ENCODE data around the gene ALLC. TPM values are rescaled to one million over a fixed set of nuclear protein-coding genes. Genes with fewer than 3 reads are reported as not detected.

Gene ALLC
- total and polyA plus RNA-seq, 2 experiments from 2014 or later = not detected

DNA sequence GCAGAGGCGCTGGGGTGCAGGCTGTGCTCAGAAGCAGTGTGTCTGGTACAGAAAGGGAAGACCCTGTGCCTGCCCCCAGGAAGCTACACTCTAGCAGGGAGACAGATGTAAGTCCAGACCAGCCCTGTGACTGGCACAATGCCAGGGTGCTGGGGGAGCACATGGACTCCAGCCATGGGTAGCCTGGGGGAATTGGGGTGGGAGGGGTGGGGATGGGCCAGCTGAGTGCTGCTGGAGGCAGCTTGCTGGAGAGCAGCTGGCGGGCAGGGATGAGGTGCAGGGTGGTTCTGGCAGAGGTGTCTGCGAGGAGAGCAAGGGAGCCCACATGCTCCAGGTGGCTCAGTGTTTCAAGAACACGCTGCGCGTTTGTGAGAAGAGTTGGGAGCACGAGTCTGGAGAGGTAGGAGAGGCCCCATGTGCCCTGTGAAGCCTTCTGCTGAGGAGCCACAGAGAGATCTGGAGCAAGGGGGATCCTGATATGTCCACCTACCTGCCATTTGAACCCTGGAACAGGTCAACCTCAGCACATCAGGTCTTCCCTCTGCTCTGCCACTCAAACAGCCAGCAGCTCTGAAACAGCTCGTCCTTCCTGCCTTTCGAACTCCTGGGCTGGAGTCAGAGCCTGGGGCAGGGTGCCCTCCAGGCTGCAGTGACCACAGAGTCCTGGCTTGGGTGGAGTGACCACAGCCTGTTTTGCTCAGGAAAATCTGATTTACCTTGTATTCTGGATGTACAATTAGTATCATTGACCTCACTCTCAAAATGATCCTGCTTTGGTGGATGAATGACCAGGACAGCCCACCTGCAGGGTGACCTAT lies 15.1 kb downstream of the ALLC start:
- DNase-seq (ENCODE audit: low spot score) = no peak
- Histone ChIP-seq H4K20me1 (replicated peaks; ENCODE audit: insufficient read depth) (no peaks in the 10 kb centered on the region), H3K4me2 (no peak overlapping the region), H2AFZ (no peak overlapping the region), H3K36me3 (ENCODE audit: insufficient read depth) (no peaks in the 10 kb centered on the region), H3K9me2 (ENCODE audit: insufficient read depth) (no peaks in the 10 kb centered on the region; the same call in 1 of the 2 replicates), H3K79me2 (replicated peaks; ENCODE audit: insufficient read depth) (no peaks in the 10 kb centered on the region), H3K27ac (ENCODE audit: low read depth) (no peak overlapping the region), H3K4me1 (ENCODE audit: insufficient read depth) (no peaks in the 10 kb centered on the region), H3K27me3 (ENCODE audit: insufficient read depth) (no peaks in the 10 kb centered on the region), H3K4me3 (no peak overlapping the region), H3F3A (replicated peaks; ENCODE audit: low read depth) (no peaks in the 10 kb centered on the region)
- ATAC-seq = no peak
- Mint-ChIP-seq H3K4me3 (no peak overlapping the region), H3K4me1 (no peaks in the 10 kb centered on the region), H3K36me3 (ENCODE audit: low read depth) (peaks cover 7% of the 10 kb centered on the region; the same call in 1 of the 3 replicates), H3K9me3 (peaks cover 61% of the 10 kb centered on the region), H3K27ac (no peak overlapping the region), H3K27me3 (ENCODE audit: insufficient read depth, low read depth, poor library complexity) (peaks cover 12% of the 10 kb centered on the region)
- no peak for TF ChIP-seq ZNF331 (CRISPR knock-in tag; IDR thresholded peaks at IDR 0.05; ENCODE audit: low read depth)
- no peak for TF ChIP-seq CTCF (conservative IDR thresholded peaks at IDR 0.05; ENCODE audit: low read depth in 2 of 2)
- TF ChIP-seq STAT1 (IDR thresholded peaks at IDR 0.05; ENCODE audit: unreplicated experiment) = no peak
- no peak for TF ChIP-seq ZNF462 (CRISPR knock-in tag; IDR thresholded peaks at IDR 0.05)
- no peak for TF ChIP-seq EZH2 (IDR thresholded peaks at IDR 0.05; ENCODE audit: low read depth, unreplicated experiment)
- no peak for TF ChIP-seq JUNB (IDR thresholded peaks at IDR 0.05; ENCODE audit: unreplicated experiment)
- TF ChIP-seq POLR2AphosphoS5 (IDR thresholded peaks at IDR 0.05; ENCODE audit: low read depth) = no peak
- TF ChIP-seq ZNF114 (CRISPR knock-in tag; IDR thresholded peaks at IDR 0.05) = no peak
- TF ChIP-seq, protein P1, sequence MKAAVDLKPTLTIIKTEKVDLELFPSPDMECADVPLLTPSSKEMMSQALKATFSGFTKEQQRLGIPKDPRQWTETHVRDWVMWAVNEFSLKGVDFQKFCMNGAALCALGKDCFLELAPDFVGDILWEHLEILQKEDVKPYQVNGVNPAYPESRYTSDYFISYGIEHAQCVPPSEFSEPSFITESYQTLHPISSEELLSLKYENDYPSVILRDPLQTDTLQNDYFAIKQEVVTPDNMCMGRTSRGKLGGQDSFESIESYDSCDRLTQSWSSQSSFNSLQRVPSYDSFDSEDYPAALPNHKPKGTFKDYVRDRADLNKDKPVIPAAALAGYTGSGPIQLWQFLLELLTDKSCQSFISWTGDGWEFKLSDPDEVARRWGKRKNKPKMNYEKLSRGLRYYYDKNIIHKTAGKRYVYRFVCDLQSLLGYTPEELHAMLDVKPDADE (IDR thresholded peaks at IDR 0.05) = no peak
- TF ChIP-seq NANOG (IDR thresholded peaks at IDR 0.05; ENCODE audit: borderline replicate concordance) = no peak
- TF ChIP-seq EZH2phosphoT487 (IDR thresholded peaks at IDR 0.05; ENCODE audit: unreplicated experiment) = no peak
- TF ChIP-seq CREB1 (CRISPR knock-in tag; IDR thresholded peaks at IDR 0.05; ENCODE audit: low read depth) = no peak
- TF ChIP-seq, protein P2, sequence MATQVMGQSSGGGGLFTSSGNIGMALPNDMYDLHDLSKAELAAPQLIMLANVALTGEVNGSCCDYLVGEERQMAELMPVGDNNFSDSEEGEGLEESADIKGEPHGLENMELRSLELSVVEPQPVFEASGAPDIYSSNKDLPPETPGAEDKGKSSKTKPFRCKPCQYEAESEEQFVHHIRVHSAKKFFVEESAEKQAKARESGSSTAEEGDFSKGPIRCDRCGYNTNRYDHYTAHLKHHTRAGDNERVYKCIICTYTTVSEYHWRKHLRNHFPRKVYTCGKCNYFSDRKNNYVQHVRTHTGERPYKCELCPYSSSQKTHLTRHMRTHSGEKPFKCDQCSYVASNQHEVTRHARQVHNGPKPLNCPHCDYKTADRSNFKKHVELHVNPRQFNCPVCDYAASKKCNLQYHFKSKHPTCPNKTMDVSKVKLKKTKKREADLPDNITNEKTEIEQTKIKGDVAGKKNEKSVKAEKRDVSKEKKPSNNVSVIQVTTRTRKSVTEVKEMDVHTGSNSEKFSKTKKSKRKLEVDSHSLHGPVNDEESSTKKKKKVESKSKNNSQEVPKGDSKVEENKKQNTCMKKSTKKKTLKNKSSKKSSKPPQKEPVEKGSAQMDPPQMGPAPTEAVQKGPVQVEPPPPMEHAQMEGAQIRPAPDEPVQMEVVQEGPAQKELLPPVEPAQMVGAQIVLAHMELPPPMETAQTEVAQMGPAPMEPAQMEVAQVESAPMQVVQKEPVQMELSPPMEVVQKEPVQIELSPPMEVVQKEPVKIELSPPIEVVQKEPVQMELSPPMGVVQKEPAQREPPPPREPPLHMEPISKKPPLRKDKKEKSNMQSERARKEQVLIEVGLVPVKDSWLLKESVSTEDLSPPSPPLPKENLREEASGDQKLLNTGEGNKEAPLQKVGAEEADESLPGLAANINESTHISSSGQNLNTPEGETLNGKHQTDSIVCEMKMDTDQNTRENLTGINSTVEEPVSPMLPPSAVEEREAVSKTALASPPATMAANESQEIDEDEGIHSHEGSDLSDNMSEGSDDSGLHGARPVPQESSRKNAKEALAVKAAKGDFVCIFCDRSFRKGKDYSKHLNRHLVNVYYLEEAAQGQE (IDR thresholded peaks at IDR 0.05; ENCODE audit: unreplicated experiment) = no peak

Measured in GM23338 (cell line).